Suprapubic skin (tissue), 4 donors: Measurements from ENCODE around the gene COL5A1. TPM values are rescaled to one million over a fixed set of nuclear protein-coding genes. Genes with fewer than 3 reads are reported as not detected.

Experiments
- DNase-seq, 2 donors: peaks; one replicate each; pipeline ENCODE4 v3.0.0-alpha.2; 2019; ENCODE audit warnings: low spot score in 2 of 2
- H3K27ac ChIP-seq: fragments of 200-600 bp; sonication (generic); one replicate; pipeline ENCODE4 v1.5.1; 2019
- H3K27me3 ChIP-seq: fragments of 200-600 bp; sonication (generic); one replicate; pipeline ENCODE4 v1.5.1; 2019
- H3K36me3 ChIP-seq: fragments of 200-600 bp; sonication (generic); one replicate; pipeline ENCODE4 v1.5.1; 2019
- H3K4me1 ChIP-seq: fragments of 200-600 bp; sonication (generic); one replicate; pipeline ENCODE4 v1.5.1; 2019
- H3K4me3 ChIP-seq: fragments of 200-600 bp; sonication (generic); one replicate; pipeline ENCODE4 v1.5.1; 2019; ENCODE audit warnings: mild to moderate bottlenecking
- H3K9me3 ChIP-seq: fragments of 200-600 bp; sonication (generic); one replicate; pipeline ENCODE4 v1.5.1; 2019
- CTCF ChIP-seq, 2 donors: fragments of 200-600 bp in 1 of 2; fragments of 450-650 bp in 1 of 2; sonication (generic) in 1 of 2; IDR thresholded peaks; one replicate each; pipeline ENCODE4 v1.5.1; 2016 to 2019; ENCODE audit warnings: antibody characterized with exemption in 2 of 2, mild to moderate bottlenecking in 1 of 2, moderate library complexity in 1 of 2
- EP300 ChIP-seq: sonication (generic); formaldehyde crosslinking; IDR thresholded peaks from one replicate; pipeline ENCODE4 v1.6.1; 2017; ENCODE audit warnings: antibody characterized with exemption
- POLR2A ChIP-seq, 2 donors: fragments of 450-650 bp; IDR thresholded peaks; one replicate each; pipeline ENCODE4 v1.6.1; 2017; ENCODE audit warnings: antibody characterized with exemption in 2 of 2, mild to moderate bottlenecking in 2 of 2, moderate library complexity in 2 of 2
- POLR2AphosphoS5 ChIP-seq, 3 donors: sonication (generic); formaldehyde crosslinking; IDR thresholded peaks; one replicate each; pipeline ENCODE4 v1.6.1; 2017; ENCODE audit warnings: antibody characterized with exemption in 3 of 3
- WGBS: methylation state at CpG from one replicate; pipeline ENCODE4 v1.1.5; 2018; 5-methylcytosine and 5-hydroxymethylcytosine counted together
- total RNA-seq, 4 donors: library from RNA; depleted of rRNA; stranded (reverse); fragments of >200 nt; gene quantifications; one replicate each; pipeline ENCODE4 v1.1.0, GENCODE V29; 2016

The COL5A1 gene
- total RNA-seq, 4 donors from 2014 or later = 8.6 to 16.5 (median 15.4) TPM

GRCh38 chr9:134811079-134811672 lies 169.6 kb downstream of the COL5A1 start:
- H3K27me3 ChIP-seq = no peaks in the 10 kb centered on the region
- H3K36me3 ChIP-seq = peaks cover 19% of the 10 kb centered on the region
- no peaks in the 10 kb centered on the region for H3K9me3 ChIP-seq
- 91% methylated on average over 18 of the region's 22 CpGs for WGBS
- peaks cover 18% of the 10 kb centered on the region for H3K4me1 ChIP-seq
- H3K4me3 ChIP-seq = no peak overlapping the region
- peak overlapping the region; percentile 28 for H3K27ac ChIP-seq
- no peak for TF ChIP-seq POLR2AphosphoS5 (IDR thresholded peaks at IDR 0.05)
- TF ChIP-seq CTCF (IDR thresholded peaks at IDR 0.05) = no peak
- TF ChIP-seq POLR2A (IDR thresholded peaks at IDR 0.05) = no peak
- TF ChIP-seq EP300 = no peak
- no peak for DNase-seq

GRCh38 chr9:134811673-134812342 lies 170.2 kb downstream of the COL5A1 start:
- Histone ChIP-seq H3K4me1 (peaks cover 18% of the 10 kb centered on the region), H3K27me3 (no peaks in the 10 kb centered on the region), H3K27ac (peak overlapping the region; percentile 28), H3K9me3 (no peaks in the 10 kb centered on the region), H3K4me3 (no peak overlapping the region), H3K36me3 (peaks cover 21% of the 10 kb centered on the region)
- no peak for TF ChIP-seq POLR2A (IDR thresholded peaks at IDR 0.05)
- TF ChIP-seq CTCF (IDR thresholded peaks at IDR 0.05) = no peak
- TF ChIP-seq POLR2AphosphoS5 (IDR thresholded peaks at IDR 0.05) = no peak
- no peak for TF ChIP-seq EP300
- no peak for DNase-seq
- 58% methylated on average over 14 of the region's 14 CpGs for WGBS

GRCh38 chr9:134812343-134812673 lies 170.7 kb downstream of the COL5A1 start:
- Histone ChIP-seq H3K27ac (no peak overlapping the region), H3K9me3 (no peaks in the 10 kb centered on the region), H3K36me3 (peaks cover 22% of the 10 kb centered on the region), H3K4me3 (no peak overlapping the region), H3K4me1 (peaks cover 18% of the 10 kb centered on the region), H3K27me3 (no peaks in the 10 kb centered on the region)
- TF ChIP-seq POLR2A (IDR thresholded peaks at IDR 0.05) (no peak), POLR2AphosphoS5 (IDR thresholded peaks at IDR 0.05) (no peak), EP300 (no peak), CTCF (IDR thresholded peaks at IDR 0.05) (no peak)
- DNase-seq = no peak
- WGBS = 75% methylated on average over 11 of the region's 11 CpGs

- 94% methylated on average over 19 of the region's 19 CpGs for WGBS
- H3K36me3 ChIP-seq = peaks cover 37% of the 10 kb centered on the region
- H3K9me3 ChIP-seq = no peaks in the 10 kb centered on the region
- no peak overlapping the region for H3K27ac ChIP-seq
- TF ChIP-seq EP300 (no peak), CTCF (IDR thresholded peaks at IDR 0.05) (no peak), POLR2A (IDR thresholded peaks at IDR 0.05) (no peak), POLR2AphosphoS5 (IDR thresholded peaks at IDR 0.05) (no peak)
- H3K4me3 ChIP-seq = no peak overlapping the region
- no peak for DNase-seq
- peaks cover 8% of the 10 kb centered on the region for H3K4me1 ChIP-seq
- no peaks in the 10 kb centered on the region for H3K27me3 ChIP-seq
Observed at GRCh38 chr9:134813841-134814240, 172.2 kb downstream of the COL5A1 start.

GRCh38 chr9:134814598-134815215 lies 173.1 kb downstream of the COL5A1 start:
- no peak for DNase-seq
- 92% methylated on average over 13 of the region's 16 CpGs for WGBS
- Histone ChIP-seq H3K27ac (no peak overlapping the region), H3K4me3 (no peak overlapping the region), H3K36me3 (peaks cover 46% of the 10 kb centered on the region), H3K4me1 (peaks cover 8% of the 10 kb centered on the region), H3K27me3 (no peaks in the 10 kb centered on the region), H3K9me3 (no peaks in the 10 kb centered on the region)
- no peak for TF ChIP-seq CTCF (IDR thresholded peaks at IDR 0.05)
- no peak for TF ChIP-seq EP300
- no peak for TF ChIP-seq POLR2AphosphoS5 (IDR thresholded peaks at IDR 0.05)
